Testis (tissue), 2 donors: ENCODE measurements around the gene BCL11B.

ENCODE experiments used
- CTCF ChIP-seq, 3 experiments: fragments of 450-650 bp in 2 of 3; fragments of 200-600 bp in 1 of 3; sonication (generic) in 1 of 3; IDR thresholded peaks; one replicate each; pipeline ENCODE4 v1.5.1; 2016 to 2019; ENCODE audit warnings: antibody characterized with exemption in 3 of 3, mild to moderate bottlenecking in 2 of 3, moderate library complexity in 1 of 3
- POLR2A ChIP-seq: fragments of 450-650 bp; IDR thresholded peaks from one replicate; pipeline ENCODE4 v1.6.1; 2017; ENCODE audit warnings: antibody characterized with exemption, mild to moderate bottlenecking, moderate library complexity

- TF ChIP-seq CTCF (IDR thresholded peaks at IDR 0.05) (no peak), POLR2A (no peak)
These were observed 146.2 kb downstream of the BCL11B start for GRCh38 chr14:99125616-99126431.
